Esophagus squamous epithelium (tissue), 5 donors: ENCODE measurements around the gene GALE. TPM values are rescaled to one million over a fixed set of nuclear protein-coding genes. Genes with fewer than 3 reads are reported as not detected.
A peak's percentile ranks its signal among the peaks of the same experiment; 100 is the strongest.

Source experiments
- DNase-seq: peaks from one replicate; lab custom pipeline; 2025; lab: John Stamatoyannopoulos, UW
- H3K27ac ChIP-seq, 4 donors: fragments of 200-600 bp; sonication (generic); one replicate each; pipeline ENCODE4 v1.5.1; 2016 to 2019; ENCODE audit warnings: mild to moderate bottlenecking in 1 of 4
- H3K27me3 ChIP-seq, 4 donors: fragments of 200-600 bp; sonication (generic); 1 replicate in 3 of 4; 2 replicates in 1 of 4; pipeline versions ENCODE4 v1.5.1 to v1.6.0; 2017 to 2021; ENCODE audit warnings: antibody characterized with exemption in 1 of 4
- H3K36me3 ChIP-seq, 3 donors: fragments of 200-600 bp; sonication (generic); one replicate each; pipeline ENCODE4 v1.5.1; 2016 to 2019
- H3K4me1 ChIP-seq, 3 donors: fragments of 200-600 bp; sonication (generic); one replicate each; pipeline ENCODE4 v1.5.1; 2017 to 2019
- H3K4me3 ChIP-seq, 4 donors: fragments of 200-600 bp; sonication (generic); 1 replicate in 3 of 4; 2 replicates in 1 of 4; pipeline ENCODE4 v1.5.1; 2016 to 2019; ENCODE audit warnings: mild to moderate bottlenecking in 2 of 4, moderate library complexity in 1 of 4
- H3K9me3 ChIP-seq, 3 donors: fragments of 200-600 bp; sonication (generic); one replicate each; pipeline ENCODE4 v1.5.1; 2016 to 2019
- POLR2A ChIP-seq, 4 donors: fragments of 450-650 bp; IDR thresholded peaks; one replicate each; pipeline ENCODE4 v1.6.1; 2017; ENCODE audit warnings: antibody characterized with exemption in 4 of 4, mild to moderate bottlenecking in 4 of 4, moderate library complexity in 3 of 4
- WGBS, 2 donors: methylation state at CpG; one replicate each; pipeline ENCODE4 v1.1.5; 2018; 5-methylcytosine and 5-hydroxymethylcytosine counted together
- intact Hi-C: fragments of 100-400 bp; cut with DNase I; formaldehyde crosslinking; loops from one replicate; pipeline ENCODE4 v1.15.0; 2022
- total RNA-seq, 4 donors: library from RNA; depleted of rRNA; stranded (reverse); fragments of >200 nt; gene quantifications; one replicate each; pipeline ENCODE4 v1.1.0, GENCODE V29; 2016
- TF ChIP-seq, protein P1 (sequence below), 6 experiments: fragments of 450-650 bp in 4 of 6; fragments of 200-600 bp in 2 of 6; sonication (generic) in 2 of 6; IDR thresholded peaks; one replicate each; pipeline ENCODE4 v1.5.1; 2016 to 2019; ENCODE audit warnings: antibody characterized with exemption in 6 of 6, mild to moderate bottlenecking in 4 of 6, moderate library complexity in 4 of 6
- donor health status: DM: yes; HTN: yes; CAD: no.

The GALE gene
- total RNA-seq, 4 donors from 2014 or later = 55.1 to 81.0 (median 60.4) TPM

DNA sequence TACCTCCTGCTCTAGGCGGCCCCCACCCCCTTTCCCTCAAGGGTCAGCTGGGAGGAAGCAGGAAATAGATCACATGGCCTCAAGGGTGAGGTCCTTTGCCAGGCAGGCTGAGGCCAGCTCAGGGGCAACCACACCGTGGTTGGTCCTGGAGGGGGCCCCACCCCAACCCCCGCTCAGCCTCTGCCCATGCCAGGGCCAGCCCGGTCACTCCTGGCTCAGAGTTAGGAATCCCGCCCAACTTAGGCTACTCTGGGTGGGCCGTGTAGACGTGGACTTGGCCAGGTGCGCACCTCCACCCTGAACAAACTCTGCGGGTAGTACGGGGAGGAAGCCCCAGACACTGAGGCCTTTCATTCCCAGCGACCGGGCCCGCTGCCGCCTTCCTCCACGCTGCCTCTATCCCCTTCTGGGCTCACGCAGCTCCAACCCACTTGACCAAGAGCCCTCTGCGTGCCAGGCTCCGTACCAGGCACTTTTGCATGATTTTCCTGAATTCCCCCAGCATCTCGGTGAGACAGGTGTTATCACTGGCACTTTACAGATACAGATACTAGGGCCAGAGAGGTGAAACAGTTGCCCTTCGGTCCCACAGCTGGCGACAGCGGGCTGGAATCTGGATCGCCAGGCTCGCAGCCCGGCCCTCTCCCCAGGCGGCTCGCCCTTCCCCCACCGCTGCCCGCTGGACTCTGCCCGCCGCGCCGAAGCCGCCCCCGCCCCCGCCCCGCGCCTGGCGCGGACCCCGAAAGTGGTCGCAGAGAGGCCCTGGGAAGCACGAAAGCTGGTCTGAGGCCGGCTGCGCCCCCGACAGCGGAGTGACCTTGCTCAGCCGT lies 769 bp downstream of the GALE start:
- Histone ChIP-seq H3K27me3 (no peaks in the 10 kb centered on the region), H3K36me3 (peaks cover 0 to 58% (median 23%) of the 10 kb centered on the region in 3 donors), H3K4me1 (peaks cover 20 to 53% (median 24%) of the 10 kb centered on the region in 3 donors), H3K4me3 (peak overlapping the region; percentile 66 to 90 (median 85)), H3K9me3 (no peaks in the 10 kb centered on the region), H3K27ac (peak overlapping the region; percentile 92 to 97 (median 96))
- intact Hi-C loops = loop anchor here (10.0 kb wide), 1 partner anchor 65 kb away; the partner anchor contains the start of gene FUCA1
- WGBS, 2 donors = 1% methylated on average over 21 of the region's 48 CpGs; no CpG with 5 or more reads in 1 of the 2 donors
- TF ChIP-seq POLR2A (IDR thresholded peaks at IDR 0.05) = peak in 3 of 4 donors; percentile 52 to 73 (median 54)
- TF ChIP-seq, protein P1, sequence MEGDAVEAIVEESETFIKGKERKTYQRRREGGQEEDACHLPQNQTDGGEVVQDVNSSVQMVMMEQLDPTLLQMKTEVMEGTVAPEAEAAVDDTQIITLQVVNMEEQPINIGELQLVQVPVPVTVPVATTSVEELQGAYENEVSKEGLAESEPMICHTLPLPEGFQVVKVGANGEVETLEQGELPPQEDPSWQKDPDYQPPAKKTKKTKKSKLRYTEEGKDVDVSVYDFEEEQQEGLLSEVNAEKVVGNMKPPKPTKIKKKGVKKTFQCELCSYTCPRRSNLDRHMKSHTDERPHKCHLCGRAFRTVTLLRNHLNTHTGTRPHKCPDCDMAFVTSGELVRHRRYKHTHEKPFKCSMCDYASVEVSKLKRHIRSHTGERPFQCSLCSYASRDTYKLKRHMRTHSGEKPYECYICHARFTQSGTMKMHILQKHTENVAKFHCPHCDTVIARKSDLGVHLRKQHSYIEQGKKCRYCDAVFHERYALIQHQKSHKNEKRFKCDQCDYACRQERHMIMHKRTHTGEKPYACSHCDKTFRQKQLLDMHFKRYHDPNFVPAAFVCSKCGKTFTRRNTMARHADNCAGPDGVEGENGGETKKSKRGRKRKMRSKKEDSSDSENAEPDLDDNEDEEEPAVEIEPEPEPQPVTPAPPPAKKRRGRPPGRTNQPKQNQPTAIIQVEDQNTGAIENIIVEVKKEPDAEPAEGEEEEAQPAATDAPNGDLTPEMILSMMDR (IDR thresholded peaks at IDR 0.05) = no peak
- DNase-seq = no peak

DNA sequence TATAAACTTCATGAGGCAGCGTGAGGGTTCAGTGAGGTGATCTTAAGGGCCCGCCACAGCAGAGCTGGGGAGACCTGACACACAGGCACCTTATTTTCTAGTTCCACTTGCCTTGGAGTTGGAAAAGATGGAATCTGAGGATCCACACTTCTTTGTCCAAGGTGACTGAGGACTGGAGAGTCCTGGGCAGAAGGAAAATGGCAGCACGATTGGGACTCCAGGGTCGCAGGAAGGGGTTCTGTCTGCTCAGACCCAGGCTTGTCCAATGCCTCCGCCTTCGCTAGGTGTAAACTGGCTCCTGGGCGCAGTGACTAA lies 1.3 kb downstream of the GALE start:
- no peaks in the 10 kb centered on the region for H3K9me3 ChIP-seq
- peak overlapping the region; percentile 92 to 97 (median 96) for H3K27ac ChIP-seq
- 49 to 92% methylated on average over 2 to 6 of the region's 7 CpGs for WGBS, 2 donors
- H3K4me1 ChIP-seq = peaks cover 20 to 53% (median 24%) of the 10 kb centered on the region in 3 donors
- peaks cover 5 to 61% (median 23%) of the 10 kb centered on the region in 3 donors for H3K36me3 ChIP-seq
- no peak for DNase-seq
- TF ChIP-seq, protein P1 (IDR thresholded peaks at IDR 0.05) = no peak
- no peak for TF ChIP-seq POLR2A (IDR thresholded peaks at IDR 0.05)
- H3K4me3 ChIP-seq = peak overlapping the region; percentile 66 to 90 (median 85)
- no peaks in the 10 kb centered on the region for H3K27me3 ChIP-seq
- intact Hi-C loops = no loop called here

DNA sequence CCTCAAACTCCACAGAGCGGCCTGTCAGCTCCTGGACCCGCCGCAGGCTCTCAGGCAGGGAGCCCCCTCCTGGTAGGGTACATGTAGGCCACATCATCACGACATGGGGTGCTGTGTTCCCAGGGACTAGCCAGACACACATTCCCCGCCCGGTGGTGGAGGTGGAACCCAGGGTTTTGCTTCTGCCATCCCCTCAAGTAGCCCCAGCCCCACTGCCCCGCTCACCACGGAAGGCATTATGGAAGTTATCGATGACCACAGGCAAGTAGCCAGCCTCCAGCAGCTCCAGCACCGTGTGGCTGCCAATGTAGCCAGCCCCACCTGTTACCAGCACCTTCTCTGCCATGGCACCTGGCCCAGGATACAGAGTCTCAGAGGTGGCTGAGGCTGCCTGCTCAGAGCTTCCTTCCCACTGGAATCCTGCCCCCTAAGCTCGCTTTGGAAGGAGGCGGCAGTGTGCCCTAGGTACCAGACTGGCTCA lies 1.9 kb downstream of the GALE start:
- WGBS, 2 donors = 64% methylated on average over 3 to 11 of the region's 12 CpGs
- intact Hi-C loops = no loop called here
- TF ChIP-seq, protein P1 (IDR thresholded peaks at IDR 0.05) = no peak
- Histone ChIP-seq H3K27ac (peak overlapping the region; percentile 92 to 97 (median 96)), H3K27me3 (no peaks in the 10 kb centered on the region), H3K9me3 (no peaks in the 10 kb centered on the region), H3K4me3 (peak overlapping the region; percentile 1 to 90 (median 85)), H3K4me1 (peaks cover 20 to 56% (median 25%) of the 10 kb centered on the region in 3 donors), H3K36me3 (peaks cover 10 to 61% (median 23%) of the 10 kb centered on the region in 3 donors)
- DNase-seq = no peak

DNA sequence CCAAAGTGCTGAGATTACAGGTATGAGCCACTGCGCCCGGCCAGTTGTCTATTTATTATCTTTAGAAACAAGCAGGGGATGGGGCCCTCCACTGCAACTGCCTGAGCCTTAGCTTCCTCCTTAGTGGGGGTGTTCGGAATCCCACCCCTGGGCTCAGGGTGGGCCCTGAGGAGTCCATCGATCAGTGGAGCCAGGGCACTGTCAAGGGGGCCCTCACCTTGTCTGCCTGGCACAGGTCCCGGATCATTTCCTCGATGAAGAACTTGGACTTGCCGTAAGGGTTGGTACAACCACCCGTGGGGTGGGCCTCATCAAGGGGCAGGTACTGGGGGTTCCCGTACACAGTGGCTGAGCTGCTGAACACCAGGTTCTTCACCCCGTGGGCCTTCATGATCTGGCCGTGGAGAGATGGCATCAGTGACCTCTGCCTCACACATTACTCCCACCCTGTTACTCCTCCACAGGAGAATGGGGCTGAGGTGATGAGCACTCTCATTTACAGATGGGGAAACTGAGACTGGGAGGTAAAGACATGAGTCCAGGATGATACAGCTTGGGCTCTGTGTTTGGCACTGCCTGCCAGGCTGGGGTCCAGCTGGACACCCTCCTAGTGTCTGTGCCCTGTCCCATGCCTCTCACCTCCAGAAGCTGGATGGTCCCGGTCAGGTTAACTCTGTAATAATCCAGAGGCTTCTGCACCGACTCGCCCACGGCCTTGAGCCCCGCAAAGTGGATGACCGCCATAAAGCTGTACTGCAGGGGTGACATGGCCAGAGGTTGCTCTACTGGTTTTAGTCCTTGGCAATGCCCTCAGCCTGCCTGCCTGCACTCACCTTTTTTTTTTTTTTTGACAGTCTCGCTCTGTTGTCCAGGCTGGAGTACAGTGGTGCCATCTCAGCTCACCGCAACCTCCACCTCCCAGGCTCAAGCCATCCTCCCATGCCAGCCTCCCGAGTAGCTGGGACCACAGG lies 2.8 kb downstream of the GALE start:
- intact Hi-C loops = no loop called here
- Histone ChIP-seq H3K4me1 (peaks cover 28 to 66% (median 32%) of the 10 kb centered on the region in 3 donors), H3K36me3 (peaks cover 11 to 62% (median 30%) of the 10 kb centered on the region in 3 donors), H3K9me3 (no peaks in the 10 kb centered on the region), H3K27me3 (no peaks in the 10 kb centered on the region), H3K27ac (peak overlapping the region in 3 of 4 donors; percentile 92 to 97 (median 96)), H3K4me3 (peak overlapping the region in 1 of 4 donors; percentile 88)
- DNase-seq = no peak
- 83 to 85% methylated on average over 4 to 14 of the region's 20 CpGs for WGBS, 2 donors
- no peak for TF ChIP-seq POLR2A (IDR thresholded peaks at IDR 0.05)
- TF ChIP-seq, protein P1 (IDR thresholded peaks at IDR 0.05) = no peak
